OCI-LY1 (cell line): ENCODE measurements around the gene ZFAND2B.
A peak's percentile ranks its signal among the peaks of the same experiment; 100 is the strongest.

Experiments used
- H2AFZ ChIP-seq: fragments of 200-600 bp; sonication (generic), shearing (Covaris generic); 2 replicates; pipeline ENCODE4 v1.6.0; 2014; ENCODE audit warnings: antibody characterized with exemption, mild to moderate bottlenecking, low read length
- H3F3A ChIP-seq: fragments of 200-600 bp; sonication (generic), shearing (Covaris generic); 2 replicates; pipeline ENCODE4 v1.6.0; 2014; ENCODE audit warnings: mild to moderate bottlenecking, antibody characterized with exemption, low read length, moderate library complexity; ENCODE audit not compliant: insufficient read depth
- H3K27ac ChIP-seq: fragments of 200-600 bp; sonication (generic); 2 replicates; pipeline ENCODE4 v1.5.1; 2014; ENCODE audit warnings: low read length, mixed run types, mild to moderate bottlenecking, low read depth; ENCODE audit not compliant: poor library complexity, severe bottlenecking
- H3K27me3 ChIP-seq: fragments of 200-600 bp; sonication (generic); 2 replicates; pipeline ENCODE4 v1.6.0; 2014; ENCODE audit warnings: antibody characterized with exemption, mild to moderate bottlenecking, low read length, moderate library complexity; ENCODE audit not compliant: insufficient read depth
- H3K36me3 ChIP-seq: fragments of 200-600 bp; sonication (generic); 2 replicates; pipeline ENCODE4 v1.6.1; 2014; ENCODE audit warnings: mild to moderate bottlenecking, antibody characterized with exemption, low read length, moderate library complexity, mixed read lengths; ENCODE audit not compliant: insufficient read depth
- H3K4me1 ChIP-seq: fragments of 200-600 bp; sonication (generic); 2 replicates; pipeline ENCODE4 v1.5.1; 2014; ENCODE audit warnings: mild to moderate bottlenecking, low read length, moderate library complexity; ENCODE audit not compliant: insufficient read depth, severe bottlenecking
- H3K4me2 ChIP-seq: fragments of 200-600 bp; sonication (generic), shearing (Covaris generic); 2 replicates; pipeline ENCODE4 v1.6.1; 2014; ENCODE audit warnings: low read length
- H3K4me3 ChIP-seq: fragments of 200-600 bp; sonication (generic); 2 replicates; pipeline ENCODE4 v1.5.1; 2014; ENCODE audit warnings: low read length, low read depth, mild to moderate bottlenecking, mixed read lengths; ENCODE audit not compliant: poor library complexity, severe bottlenecking
- H3K79me2 ChIP-seq: fragments of 200-600 bp; shearing (Covaris generic); 2 replicates; pipeline ENCODE4 v1.6.1; 2016; ENCODE audit warnings: mixed run types, low read length, mixed read lengths; ENCODE audit not compliant: insufficient read depth
- H3K9ac ChIP-seq: fragments of 200-600 bp; sonication (generic), shearing (Covaris generic); 2 replicates; pipeline ENCODE4 v1.6.1; 2014; ENCODE audit warnings: mild to moderate bottlenecking, low read length, mixed read lengths
- H3K9me2 ChIP-seq: fragments of 200-600 bp; sonication (generic), shearing (Covaris generic); 2 replicates; pipeline ENCODE4 v1.6.1; 2014; ENCODE audit warnings: low read depth, mild to moderate bottlenecking, low read length, mixed read lengths
- H3K9me3 ChIP-seq: fragments of 200-600 bp; shearing (Covaris generic); 2 replicates; pipeline ENCODE4 v1.6.1; 2014; ENCODE audit warnings: low read length, mixed read lengths
- H4K20me1 ChIP-seq: fragments of 200-600 bp; sonication (generic), shearing (Covaris generic); 2 replicates; pipeline ENCODE4 v1.6.0; 2016; ENCODE audit warnings: mild to moderate bottlenecking, low read length; ENCODE audit not compliant: insufficient read depth
- CTCF ChIP-seq: fragments of 200-600 bp; sonication (generic), shearing (Covaris generic); IDR thresholded peaks from 2 replicates; pipeline ENCODE4 v1.5.1; 2017; ENCODE audit warnings: mild to moderate bottlenecking, antibody characterized with exemption, low read length, moderate library complexity, mixed read lengths
- EZH2 ChIP-seq: fragments of 200-600 bp; sonication (generic), shearing (Covaris generic); IDR thresholded peaks from 2 replicates; pipeline ENCODE4 v1.8.0; 2017; ENCODE audit warnings: borderline replicate concordance, mixed run types, mild to moderate bottlenecking, antibody characterized with exemption, low read length, moderate library complexity, mixed read lengths

Gene ZFAND2B

DNA sequence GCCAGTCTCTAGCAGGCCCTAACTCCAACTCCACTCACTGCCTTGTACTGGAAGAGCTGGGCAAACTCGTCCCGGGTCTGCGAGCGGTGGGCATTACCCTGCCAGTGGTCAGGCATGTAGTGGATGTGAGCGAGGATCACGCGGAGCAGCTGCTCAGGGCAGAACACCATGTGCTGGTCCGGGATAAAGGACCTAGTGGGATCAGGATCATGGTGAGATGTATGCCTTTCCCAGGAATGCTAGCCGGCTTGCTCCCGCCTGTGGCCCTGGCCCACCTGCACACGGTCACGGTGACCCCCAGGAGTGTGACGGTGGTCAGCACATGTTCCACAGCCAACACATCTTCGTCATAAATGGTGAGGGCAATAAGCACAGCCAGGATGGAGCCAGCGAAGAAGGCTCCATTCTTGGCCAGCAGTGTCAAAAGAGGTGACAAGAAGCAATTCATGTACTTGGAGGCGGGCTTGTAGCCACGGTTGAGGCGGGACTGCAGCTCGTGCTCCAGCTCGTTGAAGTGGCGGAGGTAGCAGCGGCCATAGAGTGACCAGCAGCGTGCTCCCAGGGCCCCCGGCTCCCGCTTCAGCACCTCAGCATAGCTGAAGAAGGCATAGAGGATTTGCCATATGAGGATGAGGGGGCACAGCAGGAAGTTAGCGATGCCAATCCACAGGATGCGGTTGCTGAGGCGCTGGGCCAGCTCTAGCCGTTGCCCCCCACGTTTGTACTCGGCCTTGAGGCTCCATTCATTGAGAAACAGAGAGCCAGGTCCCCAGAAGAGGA, 17.4 kb downstream of the ZFAND2B start:
- Histone ChIP-seq H3K4me1 (peaks cover 19% of the 10 kb centered on the region), H3K4me2 (no peak overlapping the region), H3K27me3 (no peaks in the 10 kb centered on the region), H4K20me1 (no peaks in the 10 kb centered on the region), H3F3A (no peaks in the 10 kb centered on the region), H3K9me3 (no peaks in the 10 kb centered on the region), H3K9ac (no peak overlapping the region), H3K36me3 (peaks cover 76% of the 10 kb centered on the region), H3K9me2 (no peaks in the 10 kb centered on the region), H3K27ac (no peak overlapping the region), H3K4me3 (no peak overlapping the region), H2AFZ (no peak overlapping the region), H3K79me2 (peaks cover 13% of the 10 kb centered on the region)
- TF ChIP-seq CTCF, result no peak
- TF ChIP-seq EZH2, result no peak

DNA sequence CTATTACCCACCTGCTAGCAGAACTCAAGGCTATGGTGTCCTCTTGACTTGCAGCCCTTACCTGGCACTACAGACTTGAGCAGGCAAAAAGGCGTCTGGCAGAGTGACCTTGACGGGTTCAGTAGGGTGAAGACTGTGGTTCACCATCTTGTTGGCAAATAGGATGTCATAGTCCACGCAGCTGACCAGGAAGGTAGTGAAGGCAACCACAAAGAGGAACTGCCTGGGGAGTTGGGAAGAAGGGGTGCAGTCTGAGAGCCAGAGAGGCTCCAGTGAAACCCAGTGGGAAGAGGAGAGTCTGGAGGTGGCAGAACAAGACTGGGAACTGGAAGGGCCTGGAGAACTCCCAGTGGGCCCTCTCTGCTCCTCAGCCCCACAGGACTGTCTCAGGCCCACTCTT, 18.8 kb downstream of the ZFAND2B start:
- H3K9me3 ChIP-seq, result no peaks in the 10 kb centered on the region
- H3F3A ChIP-seq, result no peaks in the 10 kb centered on the region
- no peaks in the 10 kb centered on the region for H4K20me1 ChIP-seq
- H3K79me2 ChIP-seq, result peaks cover 13% of the 10 kb centered on the region
- no peak overlapping the region for H3K4me3 ChIP-seq
- H3K4me1 ChIP-seq, result peaks cover 15% of the 10 kb centered on the region
- no peak overlapping the region for H2AFZ ChIP-seq
- no peak for TF ChIP-seq CTCF
- no peak for TF ChIP-seq EZH2
- no peak overlapping the region for H3K4me2 ChIP-seq
- H3K27me3 ChIP-seq, result no peaks in the 10 kb centered on the region
- H3K9ac ChIP-seq, result no peak overlapping the region
- H3K36me3 ChIP-seq, result peaks cover 65% of the 10 kb centered on the region
- no peaks in the 10 kb centered on the region for H3K9me2 ChIP-seq
- no peak overlapping the region for H3K27ac ChIP-seq

- H3F3A ChIP-seq, result no peaks in the 10 kb centered on the region
- peak overlapping the region; percentile 99 for H3K4me2 ChIP-seq
- H3K79me2 ChIP-seq, result peaks cover 13% of the 10 kb centered on the region
- no peaks in the 10 kb centered on the region for H4K20me1 ChIP-seq
- no peak overlapping the region for H2AFZ ChIP-seq
- peak overlapping the region; percentile 100 for H3K9ac ChIP-seq
- peaks cover 24% of the 10 kb centered on the region for H3K4me1 ChIP-seq
- peak overlapping the region; percentile 87 for H3K4me3 ChIP-seq
- H3K36me3 ChIP-seq, result peaks cover 57% of the 10 kb centered on the region
- peak overlapping the region; percentile 7 for H3K27ac ChIP-seq
- H3K27me3 ChIP-seq, result no peaks in the 10 kb centered on the region
- H3K9me2 ChIP-seq, result no peaks in the 10 kb centered on the region
- TF ChIP-seq CTCF (no peak), EZH2 (no peak)
- H3K9me3 ChIP-seq, result no peaks in the 10 kb centered on the region
Measured at GRCh38 chr2:219228041-219228910, 21.7 kb downstream of the ZFAND2B start.
